Endothelial cell of umbilical vein (primary cell): ENCODE data around the gene MLEC. TPM values are rescaled to one million over a fixed set of nuclear protein-coding genes. Genes with fewer than 3 reads are reported as not detected.

Experiments
- BruUV-seq: library from RNA; stranded (reverse); fragments of 400-500 nt; replicated peaks from 2 replicates; lab custom pipeline; 2021; lab: Mats Ljungman, UMichigan
- CTCF ChIA-PET: fragments of 300-600, 350-600 bp; sonication (Branson Sonifier 250); formaldehyde crosslinking; loops from one replicate; lab custom pipeline; 2021; ENCODE audit warnings: antibody characterized with exemption, inconsistent platforms; lab: Charles Lee
- POLR2A ChIA-PET: fragments of 300-600, 350-600 bp; sonication (Branson Sonifier 250); formaldehyde crosslinking; loops from one replicate; lab custom pipeline; 2021; ENCODE audit warnings: antibody characterized with exemption, inconsistent platforms; lab: Charles Lee
- DNase-seq: peaks from one replicate; pipeline ENCODE4 v3.0.0-alpha.2; 2011; ENCODE audit warnings: low read depth, low spot score
- FAIRE-seq: peaks from 2 replicates; lab custom pipeline; 2011; peaks lifted over from hg19 to GRCh38; lab: Jason Lieb, UNC
- H2AFZ ChIP-seq: 2 replicates; pipeline ENCODE4 v1.6.0; 2012; ENCODE audit warnings: low read depth, low read length, control low read depth, inconsistent platforms
- H3K27ac ChIP-seq: 2 replicates; pipeline ENCODE4 v1.5.1; 2011; ENCODE audit warnings: low read depth, mild to moderate bottlenecking, control low read depth, low read length, moderate library complexity; ENCODE audit not compliant: insufficient read depth
- H3K27me3 ChIP-seq, 2 experiments: 2 replicates each; pipeline versions ENCODE4 v1.6.0 to v1.6.1; 2011; ENCODE audit warnings: low read length in 2 of 2, mixed read lengths in 1 of 2; ENCODE audit not compliant: control insufficient read depth in 2 of 2, insufficient read depth in 2 of 2
- H3K36me3 ChIP-seq, 2 experiments: 2 replicates in 1 of 2; 3 replicates in 1 of 2; pipeline ENCODE4 v1.5.1; 2011; ENCODE audit warnings: low read length in 2 of 2, mild to moderate bottlenecking in 1 of 2, moderate library complexity in 1 of 2; ENCODE audit not compliant: control insufficient read depth in 2 of 2, insufficient read depth in 2 of 2; ENCODE audit errors: extremely low read depth in 1 of 2
- H3K4me1 ChIP-seq: 3 replicates; pipeline ENCODE4 v1.5.1; 2011; ENCODE audit warnings: mild to moderate bottlenecking, low read length; ENCODE audit not compliant: control insufficient read depth, insufficient read depth; ENCODE audit errors: extremely low read depth
- H3K4me2 ChIP-seq: 2 replicates; pipeline ENCODE4 v1.6.1; 2011; ENCODE audit warnings: low read length, control low read depth, mixed read lengths; ENCODE audit not compliant: insufficient read depth
- H3K4me3 ChIP-seq, 3 experiments: fragments of 200-600 bp in 1 of 3; sonication (generic), shearing (Covaris generic) in 1 of 3; replicated peaks in 1 of 3; 2 replicates each; pipeline ENCODE4 v1.5.1; 2011 to 2016; ENCODE audit warnings: control low read depth in 3 of 3, low read length in 3 of 3, mild to moderate bottlenecking in 2 of 3, inconsistent platforms in 1 of 3, low read depth in 1 of 3, moderate library complexity in 1 of 3; ENCODE audit not compliant: insufficient read depth in 1 of 3
- H3K79me2 ChIP-seq: 2 replicates; pipeline ENCODE4 v1.6.0; 2012; ENCODE audit warnings: low read length, inconsistent platforms; ENCODE audit not compliant: control insufficient read depth, insufficient read depth
- H3K9ac ChIP-seq: replicated peaks from 2 replicates; pipeline ENCODE3; 2011; ENCODE audit warnings: low read length, control low read depth; ENCODE audit not compliant: insufficient read depth; ENCODE audit errors: extremely low read depth
- H3K9me1 ChIP-seq: replicated peaks from 3 replicates; pipeline ENCODE4 v1.6.0; 2011; ENCODE audit warnings: mild to moderate bottlenecking, low read length; ENCODE audit not compliant: control insufficient read depth, insufficient read depth; ENCODE audit errors: extremely low read depth
- H3K9me3 ChIP-seq: replicated peaks from 2 replicates; pipeline ENCODE4 v1.5.1; 2012; ENCODE audit warnings: low read length, inconsistent platforms; ENCODE audit not compliant: control insufficient read depth, insufficient read depth
- H4K20me1 ChIP-seq: replicated peaks from 2 replicates; pipeline ENCODE3; 2011; ENCODE audit warnings: mild to moderate bottlenecking, low read length; ENCODE audit not compliant: control insufficient read depth, insufficient read depth; ENCODE audit errors: extremely low read depth
- CTCF ChIP-seq, 2 donors: IDR thresholded peaks; 1 replicate in 1 of 2; 2 replicates in 1 of 2; pipeline ENCODE4 v1.5.1; 2011; ENCODE audit warnings: low read length in 2 of 2, mild to moderate bottlenecking in 2 of 2, moderate library complexity in 2 of 2, control low read depth in 1 of 2, inconsistent platforms in 1 of 2, low read depth in 1 of 2; ENCODE audit not compliant: insufficient read depth in 1 of 2; ENCODE audit errors: extremely low read depth in 1 of 2
- EZH2 ChIP-seq: IDR thresholded peaks from 2 replicates; pipeline ENCODE4 v1.6.1; 2012; ENCODE audit warnings: borderline replicate concordance, low read depth, mild to moderate bottlenecking, moderate library complexity, low read length, inconsistent platforms; ENCODE audit not compliant: severe bottlenecking
- FOS ChIP-seq: IDR thresholded peaks from 2 replicates; pipeline ENCODE4 v1.6.1; 2011; ENCODE audit warnings: mild to moderate bottlenecking, low read length, moderate library complexity, borderline replicate concordance; ENCODE audit not compliant: insufficient read depth
- GATA2 ChIP-seq: IDR thresholded peaks from 2 replicates; pipeline ENCODE4 v1.7.0; 2011; ENCODE audit warnings: low read depth, mild to moderate bottlenecking, moderate library complexity, mixed read lengths, low read length; ENCODE audit not compliant: insufficient read length, insufficient read depth
- JUN ChIP-seq: IDR thresholded peaks from 2 replicates; pipeline ENCODE4 v1.6.1; 2011; ENCODE audit warnings: borderline replicate concordance, low read depth; ENCODE audit not compliant: insufficient read length, insufficient read depth
- MAX ChIP-seq: IDR thresholded peaks from 2 replicates; pipeline ENCODE4 v1.6.1; 2011; ENCODE audit not compliant: insufficient read depth, insufficient read length
- MYC ChIP-seq: IDR thresholded peaks from one replicate; pipeline ENCODE4 v1.6.1; 2011; ENCODE audit warnings: mild to moderate bottlenecking, low read depth, low read length
- POLR2A ChIP-seq: IDR thresholded peaks from 2 replicates; pipeline ENCODE4 v1.6.1; 2012; ENCODE audit warnings: low read depth, mild to moderate bottlenecking, control low read depth, low read length
- POLR2AphosphoS5 ChIP-seq: IDR thresholded peaks from 2 replicates; pipeline ENCODE4 v1.6.1; 2012; ENCODE audit warnings: low read depth, mild to moderate bottlenecking, control low read depth, low read length, moderate library complexity; ENCODE audit not compliant: insufficient read depth
- dilution Hi-C: fragments of 300-500 bp; cut with MboI; formaldehyde crosslinking; loops from one replicate; pipeline ENCODE4 v1.15.0; 2019; ENCODE audit warnings: low sequenced_read_pairs; ENCODE audit not compliant: extremely low pct_ligation_motif_present
- intact Hi-C: fragments of 100-400 bp; cut with micrococcal nuclease; formaldehyde crosslinking; loops from one replicate; pipeline ENCODE4 v1.10.0; 2022
- polyA plus RNA-seq, 4 experiments: library from polyadenylated mRNA; depleted of rRNA in 3 of 4; stranded (reverse) in 3 of 4; unstranded in 1 of 4; fragments of >200 nt; gene quantifications; 2 replicates each; pipeline versions ENCODE4 v1.2.1 to v1.2.3, GENCODE V29; 2011 to 2012; ENCODE audit warnings: missing spikeins in 1 of 4
- total RNA-seq: library from RNA; stranded (reverse); gene quantifications from 2 replicates; pipeline ENCODE4 v1.2.3, GENCODE V29; 2021

MLEC gene
- total and polyA plus RNA-seq, 2 donors (not counting 3 experiments of a cell fraction or from before 2014, with no cell fraction given) = 28.4 to 144 TPM

- Histone ChIP-seq H3K36me3 (no peaks in the 10 kb centered on the region), H3K9me1 (no peaks in the 10 kb centered on the region), H3K79me2 (no peaks in the 10 kb centered on the region), H2AFZ (no peak overlapping the region), H3K9me3 (no peaks in the 10 kb centered on the region), H3K4me3 (no peak overlapping the region), H3K4me1 (peaks cover 10% of the 10 kb centered on the region), H3K4me2 (no peak overlapping the region), H3K27me3 (peaks cover 35% of the 10 kb centered on the region in 2 experiments), H3K27ac (no peak overlapping the region), H4K20me1 (no peaks in the 10 kb centered on the region), H3K9ac (no peak overlapping the region)
- POLR2A ChIA-PET = no interaction called here
- FAIRE-seq = no peak
- no peak for DNase-seq
- CTCF ChIA-PET = interaction anchor here (1.0 to 6.5 kb wide), 23 partner anchors 8 to 342 kb away, joined by 3 to 87 read pairs (median 11); partner anchors contain the start of genes CABP1, MLEC, POP5 and UNC119B
- TF ChIP-seq FOS = no peak
- TF ChIP-seq JUN = no peak
- no peak for TF ChIP-seq EZH2
- TF ChIP-seq POLR2A = no peak
- no peak for TF ChIP-seq MAX
- no peak for TF ChIP-seq GATA2
- TF ChIP-seq POLR2AphosphoS5 = no peak
- TF ChIP-seq CTCF (IDR thresholded peaks at IDR 0.05; ENCODE audit: extremely low read depth in 1 of 2, insufficient read depth in 1 of 2, low read depth in 1 of 2, low read length in 2 of 2) = no peak
- no peak for TF ChIP-seq MYC
- intact Hi-C loops = no loop called here
- no TSS peak for BruUV-seq
- dilution Hi-C loops = no loop called here
Measured at GRCh38 chr12:120650233-120650690, 36.7 kb upstream of the MLEC start.
